ENCODE measurements around the gene NLRP7.
"Not testable (repeated sequence)": the region's sequence is repeated elsewhere in the genome, so short reads cannot be mapped to it uniquely, and the experiment has no call there.

Gene NLRP7

GRCh38 chr19:54919646-54920563 is 27.4 kb downstream of the NLRP7 start:
- DNase-seq (ENCODE audit: low read depth in 2 of 2): not testable (repeated sequence)

GRCh38 chr19:54918499-54918898 is 28.8 kb downstream of the NLRP7 start:
- DNase-seq (ENCODE audit: low read depth in 2 of 2): no peak

- no peak for DNase-seq (ENCODE audit: low read depth in 2 of 2)
Observed at GRCh38 chr19:54916822-54917221, 30.5 kb downstream of the NLRP7 start.

- DNase-seq (ENCODE audit: low read depth in 2 of 2): not testable (repeated sequence)
Observed at GRCh38 chr19:54907899-54908298, 39.4 kb downstream of the NLRP7 start.

GRCh38 chr19:54906819-54907218 is 40.5 kb downstream of the NLRP7 start:
- no peak for DNase-seq (ENCODE audit: low read depth in 2 of 2)

- DNase-seq (ENCODE audit: low read depth in 2 of 2): no peak
Observed at GRCh38 chr19:54905803-54906511, 41.4 kb downstream of the NLRP7 start, which contains the start of gene NCR1. Gene NCR1 (plus strand): TSS chr19:54906148. CDS start chr19:54906188, 40 bp downstream.

- DNase-seq (ENCODE audit: low read depth in 2 of 2): no peak
Observed at GRCh38 chr19:54905421-54905802, 41.9 kb downstream of the NLRP7 start.

- not testable (repeated sequence) for DNase-seq (ENCODE audit: low read depth in 2 of 2)
Observed at GRCh38 chr19:54904261-54904660, 43.1 kb downstream of the NLRP7 start.

GRCh38 chr19:54903303-54903702 is 44.0 kb downstream of the NLRP7 start:
- no peak for DNase-seq (ENCODE audit: low read depth in 2 of 2)

- no peak for DNase-seq (ENCODE audit: low read depth in 2 of 2)
Observed at GRCh38 chr19:54902061-54902460, 45.3 kb downstream of the NLRP7 start.

- DNase-seq (ENCODE audit: low read depth in 2 of 2): not testable (repeated sequence)
Observed at GRCh38 chr19:54901153-54901552, 46.2 kb downstream of the NLRP7 start.

- not testable (repeated sequence) for DNase-seq (ENCODE audit: low read depth in 2 of 2)
Observed at GRCh38 chr19:54899646-54900045, 47.7 kb downstream of the NLRP7 start.

- not testable (repeated sequence) for DNase-seq (ENCODE audit: low read depth in 2 of 2)
Observed at GRCh38 chr19:54898685-54899084, 48.6 kb downstream of the NLRP7 start.

- no peak for DNase-seq (ENCODE audit: low read depth in 2 of 2)
Observed at GRCh38 chr19:54896036-54896435, 51.3 kb downstream of the NLRP7 start.

- DNase-seq (ENCODE audit: low read depth in 2 of 2): not testable (repeated sequence)
Observed at GRCh38 chr19:54894106-54894505, 53.2 kb downstream of the NLRP7 start.

GRCh38 chr19:54893406-54893805 is 53.9 kb downstream of the NLRP7 start:
- no peak for DNase-seq (ENCODE audit: low read depth in 2 of 2)

- no peak for DNase-seq (ENCODE audit: low read depth in 2 of 2)
Observed at GRCh38 chr19:54889566-54889965, 57.8 kb downstream of the NLRP7 start.

- DNase-seq (ENCODE audit: low read depth in 2 of 2): no peak
Observed at GRCh38 chr19:54888239-54888638, 59.1 kb downstream of the NLRP7 start.

- no peak for DNase-seq (ENCODE audit: low read depth in 2 of 2)
Observed at GRCh38 chr19:54883228-54883627, 64.1 kb downstream of the NLRP7 start.

- no peak for DNase-seq (ENCODE audit: low read depth in 2 of 2)
Observed at GRCh38 chr19:54882758-54883157, 64.6 kb downstream of the NLRP7 start.

GRCh38 chr19:54881884-54882283 is 65.4 kb downstream of the NLRP7 start:
- no peak for DNase-seq (ENCODE audit: low read depth in 2 of 2)

- no peak for DNase-seq (ENCODE audit: low read depth in 2 of 2)
Observed at GRCh38 chr19:54877471-54877870, 69.9 kb downstream of the NLRP7 start.

GRCh38 chr19:54875506-54875905 is 71.8 kb downstream of the NLRP7 start:
- no peak for DNase-seq (ENCODE audit: low read depth in 2 of 2)

All from fibroblast of skin of left biceps (primary cell).